Liver (tissue), 9 donors: ENCODE results near the gene LRMDA. TPM values are rescaled to one million over a fixed set of nuclear protein-coding genes. Genes with fewer than 3 reads are reported as not detected.

Source experiments
- DNase-seq: peaks from one replicate; pipeline ENCODE4 v3.0.0-alpha.2; 2017; ENCODE audit warnings: low spot score
- H3K27ac ChIP-seq, 2 donors: one replicate each; pipeline ENCODE4 v1.7.0; 2013; ENCODE audit warnings: inconsistent platforms in 2 of 2, low read length in 2 of 2, control low read depth in 1 of 2, low read depth in 1 of 2, mild to moderate bottlenecking in 1 of 2
- H3K27me3 ChIP-seq, 4 donors: one replicate each; pipeline versions ENCODE4 v1.6.1 to v1.7.0; 2013; ENCODE audit warnings: low read length in 3 of 4, inconsistent platforms in 1 of 4, mild to moderate bottlenecking in 1 of 4, moderate library complexity in 1 of 4; ENCODE audit not compliant: control insufficient read depth in 4 of 4, insufficient read depth in 4 of 4
- H3K36me3 ChIP-seq, 4 donors: one replicate each; pipeline versions ENCODE4 v1.6.1 to v1.7.0; 2013; ENCODE audit warnings: low read length in 3 of 4, mild to moderate bottlenecking in 3 of 4, low read depth in 1 of 4, moderate library complexity in 1 of 4; ENCODE audit not compliant: control insufficient read depth in 4 of 4, insufficient read depth in 3 of 4
- H3K4me1 ChIP-seq, 4 donors: one replicate each; pipeline versions ENCODE4 v1.6.1 to v1.7.0; 2013; ENCODE audit warnings: low read length in 3 of 4, mild to moderate bottlenecking in 3 of 4, moderate library complexity in 1 of 4; ENCODE audit not compliant: control insufficient read depth in 4 of 4, insufficient read depth in 4 of 4
- H3K4me3 ChIP-seq, 3 donors: one replicate each; pipeline versions ENCODE4 v1.6.1 to v1.7.0; 2013; ENCODE audit warnings: low read length in 3 of 3, control low read depth in 1 of 3, low read depth in 1 of 3, mild to moderate bottlenecking in 1 of 3
- H3K9ac ChIP-seq, 2 donors: one replicate each; pipeline ENCODE4 v1.7.0; 2013; ENCODE audit warnings: low read length in 2 of 2, mild to moderate bottlenecking in 2 of 2, moderate library complexity in 2 of 2, control low read depth in 1 of 2, low read depth in 1 of 2
- H3K9me3 ChIP-seq, 4 donors: one replicate each; pipeline versions ENCODE4 v1.6.1 to v1.7.0; 2013; ENCODE audit warnings: low read length in 3 of 4; ENCODE audit not compliant: control insufficient read depth in 4 of 4
- ATF3 ChIP-seq: IDR thresholded peaks from 2 replicates; pipeline ENCODE4 v1.6.1; 2016; ENCODE audit warnings: antibody characterized with exemption
- CTCF ChIP-seq: fragments of 150-350 bp; IDR thresholded peaks from 2 replicates; pipeline ENCODE4 v1.5.1; 2017; ENCODE audit warnings: improper control_type of control experiment, low read depth, low read length; ENCODE audit not compliant: missing input control
- FOXA1 ChIP-seq: IDR thresholded peaks from 2 replicates; pipeline ENCODE4 v1.6.1; 2016; ENCODE audit warnings: antibody characterized with exemption
- FOXA2 ChIP-seq: IDR thresholded peaks from 2 replicates; pipeline ENCODE4 v1.6.1; 2016; ENCODE audit warnings: antibody characterized with exemption
- GABPA ChIP-seq, 2 donors: IDR thresholded peaks in 1 of 2; conservative IDR thresholded peaks in 1 of 2; 2 replicates each; pipeline ENCODE4 v1.6.1; 2016; ENCODE audit warnings: antibody characterized with exemption in 2 of 2, mild to moderate bottlenecking in 1 of 2, moderate library complexity in 1 of 2
- HNF4A ChIP-seq, 2 donors: conservative IDR thresholded peaks; 2 replicates each; pipeline ENCODE4 v1.6.1; 2016; ENCODE audit warnings: antibody characterized with exemption in 2 of 2, mild to moderate bottlenecking in 2 of 2
- HNF4G ChIP-seq: IDR thresholded peaks from 2 replicates; pipeline ENCODE4 v1.6.1; 2016; ENCODE audit warnings: antibody characterized with exemption
- JUND ChIP-seq, 2 donors: IDR thresholded peaks; 2 replicates each; pipeline ENCODE4 v1.6.1; 2016; ENCODE audit warnings: antibody characterized with exemption in 2 of 2
- NR2F2 ChIP-seq: IDR thresholded peaks from 2 replicates; pipeline ENCODE4 v1.6.1; 2016; ENCODE audit warnings: antibody characterized with exemption
- RAD21 ChIP-seq, 2 donors: IDR thresholded peaks; 2 replicates each; pipeline ENCODE4 v1.6.1; 2016; ENCODE audit warnings: antibody characterized with exemption in 2 of 2, mild to moderate bottlenecking in 2 of 2
- REST ChIP-seq: IDR thresholded peaks from 2 replicates; pipeline ENCODE4 v1.6.1; 2016; ENCODE audit warnings: antibody characterized with exemption, mild to moderate bottlenecking
- RXRA ChIP-seq, 2 donors: IDR thresholded peaks; 2 replicates each; pipeline ENCODE4 v1.6.1; 2017 to 2018; ENCODE audit warnings: antibody characterized with exemption in 2 of 2, mild to moderate bottlenecking in 1 of 2
- SP1 ChIP-seq: IDR thresholded peaks from 2 replicates; pipeline ENCODE4 v1.6.1; 2018; ENCODE audit warnings: antibody characterized with exemption, mild to moderate bottlenecking
- TAF1 ChIP-seq: conservative IDR thresholded peaks from 2 replicates; pipeline ENCODE4 v1.6.1; 2016; ENCODE audit warnings: antibody characterized with exemption, mild to moderate bottlenecking
- YY1 ChIP-seq: IDR thresholded peaks from 2 replicates; pipeline ENCODE4 v1.6.1; 2016; ENCODE audit warnings: antibody characterized with exemption, mild to moderate bottlenecking
- ZBTB33 ChIP-seq: IDR thresholded peaks from 2 replicates; pipeline ENCODE4 v1.6.1; 2016; ENCODE audit warnings: antibody characterized with exemption
- WGBS: extraction: QIAGEN DNeasy Blood & Tissue Kit; methylation state at CpG from one replicate; pipeline ENCODE4 v1.1.7; 2013; 5-methylcytosine and 5-hydroxymethylcytosine counted together
- polyA plus RNA-seq, 2 donors: library from polyadenylated mRNA; stranded (reverse) in 1 of 2; unstranded in 1 of 2; fragments of 200-250 nt in 1 of 2; fragments of >200 nt in 1 of 2; fragmentation: Nextera tagmentation in 1 of 2; extraction: Ambion mirVana in 1 of 2; gene quantifications; one replicate each; pipeline versions ENCODE4 v1.2.1 to v1.2.3, GENCODE V29; 2013 to 2015
- total RNA-seq, 2 donors: library from RNA; depleted of rRNA; stranded (reverse); fragments of >200 nt; gene quantifications; one replicate each; pipeline ENCODE4 v1.2.3, GENCODE V29; 2014
- donor health status: healthy.
- donor health status: healthy.
- donor health status: healthy.
- donor health status: healthy.
- donor health status: healthy.

The LRMDA gene
- total and polyA plus RNA-seq, 4 donors = 7.9 to 15.8 (median 11.3) TPM

- no peaks in the 10 kb centered on the region for H3K9me3 ChIP-seq
- H3K27ac ChIP-seq = no peak overlapping the region
- H3K4me3 ChIP-seq = no peak overlapping the region
- no peaks in the 10 kb centered on the region for H3K4me1 ChIP-seq
- no peak for DNase-seq
- no peaks in the 10 kb centered on the region for H3K27me3 ChIP-seq
- no peak overlapping the region for H3K9ac ChIP-seq
- no peak for TF ChIP-seq RAD21 (IDR thresholded peaks at IDR 0.05)
- no peak for TF ChIP-seq YY1
- no peak for TF ChIP-seq NR2F2
- TF ChIP-seq TAF1 = no peak
- no peaks in the 10 kb centered on the region for H3K36me3 ChIP-seq
- 96% methylated on average over 6 of the region's 6 CpGs for WGBS
Measured at GRCh38 chr10:75422913-75423312, 8.5 kb upstream of the LRMDA start.

GRCh38 chr10:75424571-75424970 is 6.9 kb upstream of the LRMDA start:
- 90% methylated on average over 2 of the region's 2 CpGs for WGBS
- Histone ChIP-seq H3K9ac (no peak overlapping the region), H3K27ac (no peak overlapping the region), H3K36me3 (no peaks in the 10 kb centered on the region), H3K4me3 (no peak overlapping the region), H3K27me3 (no peaks in the 10 kb centered on the region), H3K4me1 (no peaks in the 10 kb centered on the region), H3K9me3 (no peaks in the 10 kb centered on the region)
- no peak for TF ChIP-seq ATF3
- no peak for TF ChIP-seq GABPA (IDR thresholded peaks at IDR 0.05 in 1 of 2, conservative IDR thresholded peaks at IDR 0.05 in 1 of 2)
- TF ChIP-seq SP1 = no peak
- no peak for TF ChIP-seq RAD21 (IDR thresholded peaks at IDR 0.05)
- no peak for TF ChIP-seq FOXA2
- TF ChIP-seq JUND (IDR thresholded peaks at IDR 0.05) = no peak
- TF ChIP-seq RXRA (IDR thresholded peaks at IDR 0.05) = no peak
- TF ChIP-seq CTCF = no peak
- TF ChIP-seq HNF4G = no peak
- TF ChIP-seq REST = no peak
- TF ChIP-seq FOXA1 = no peak
- TF ChIP-seq ZBTB33 = no peak
- TF ChIP-seq HNF4A (conservative IDR thresholded peaks at IDR 0.05) = no peak
- no peak for TF ChIP-seq TAF1
- DNase-seq = no peak
